ENCODE measurements around the gene IGSF9.

- TF ChIP-seq CTCF (IDR thresholded peaks at IDR 0.05; ENCODE audit: low read depth, low read length) (no peak), EZH2phosphoT487 (IDR thresholded peaks at IDR 0.05; ENCODE audit: low read depth) (no peak)
Observed at GRCh38 chr1:159989581-159989980, 44.2 kb upstream of the IGSF9 start.
